Neural cell (in vitro differentiated cells): ENCODE data around the gene EPYC.

Experiments
- CTCF ChIP-seq: fragments of 450-650 bp; IDR thresholded peaks from 2 replicates; pipeline ENCODE4 v1.5.1; 2014; ENCODE audit warnings: antibody characterized with exemption, mild to moderate bottlenecking, moderate library complexity; ENCODE audit not compliant: poor library complexity, severe bottlenecking
- EP300 ChIP-seq: fragments of 450-650 bp; conservative IDR thresholded peaks from 2 replicates; pipeline ENCODE4 v1.6.1; 2014; ENCODE audit warnings: antibody characterized with exemption, mild to moderate bottlenecking, moderate library complexity; ENCODE audit not compliant: poor library complexity, severe bottlenecking
- EZH2 ChIP-seq: fragments of 200-600, 300-800 bp; shearing (Covaris generic), sonication (generic); IDR thresholded peaks from 2 replicates; pipeline ENCODE4 v1.6.1; 2014; ENCODE audit warnings: antibody characterized with exemption, low read length, borderline replicate concordance, mild to moderate bottlenecking; ENCODE audit not compliant: insufficient read depth, poor library complexity, severe bottlenecking
- MXI1 ChIP-seq: fragments of 450-650 bp; conservative IDR thresholded peaks from 2 replicates; pipeline ENCODE4 v1.6.1; 2014; ENCODE audit warnings: antibody characterized with exemption, mild to moderate bottlenecking; ENCODE audit not compliant: poor library complexity, severe bottlenecking
- POLR2AphosphoS5 ChIP-seq: IDR thresholded peaks from 2 replicates; pipeline ENCODE4 v1.6.1; 2012
- RAD21 ChIP-seq: fragments of 450-650 bp; conservative IDR thresholded peaks from 2 replicates; pipeline ENCODE4 v1.6.1; 2014; ENCODE audit warnings: antibody characterized with exemption, mild to moderate bottlenecking, moderate library complexity
- REST ChIP-seq: IDR thresholded peaks from 2 replicates; pipeline ENCODE4 v1.6.1; 2012; ENCODE audit warnings: borderline replicate concordance
- SMC3 ChIP-seq: fragments of 450-650 bp; conservative IDR thresholded peaks from 2 replicates; pipeline ENCODE4 v1.6.1; 2014; ENCODE audit warnings: antibody characterized with exemption, mild to moderate bottlenecking, moderate library complexity; ENCODE audit not compliant: poor library complexity
- TAF1 ChIP-seq: IDR thresholded peaks from 2 replicates; pipeline ENCODE4 v1.6.1; 2012; ENCODE audit warnings: low read depth

GRCh38 chr12:90936230-90937005, 68.4 kb downstream of the EPYC start:
- TF ChIP-seq POLR2AphosphoS5 (no peak), EP300 (no peak), CTCF (no peak), TAF1 (no peak), EZH2 (no peak), REST (no peak), RAD21 (no peak), SMC3 (no peak), MXI1 (no peak)
